Lung (tissue), 12 donors: ENCODE results near the gene MATN1. TPM values are rescaled to one million over a fixed set of nuclear protein-coding genes. Genes with fewer than 3 reads are reported as not detected.

Source experiments
- ATAC-seq: fragments of 200-7000 bp; cut with Tn5 transposase; one replicate; pipeline ENCODE4 v1.9.1; 2020; ENCODE audit warnings: moderate number of reproducible peaks; ENCODE audit not compliant: insufficient read depth, low FRiP score
- DNase-seq, 3 donors: peaks; one replicate each; pipeline ENCODE4 v3.0.0-alpha.2; 2013 to 2017
- H3K27ac ChIP-seq, 2 donors: one replicate each; pipeline ENCODE4 v1.5.1; 2013; ENCODE audit warnings: mild to moderate bottlenecking in 2 of 2, moderate library complexity in 2 of 2, control low read depth in 1 of 2, inconsistent platforms in 1 of 2, low read depth in 1 of 2, low read length in 1 of 2
- H3K27me3 ChIP-seq, 3 donors: one replicate each; pipeline ENCODE4 v1.5.1; 2013; ENCODE audit warnings: low read length in 2 of 3; ENCODE audit not compliant: control insufficient read depth in 3 of 3, insufficient read depth in 3 of 3
- H3K36me3 ChIP-seq, 4 donors: one replicate each; pipeline ENCODE4 v1.5.1; 2013; ENCODE audit warnings: low read length in 4 of 4, mild to moderate bottlenecking in 1 of 4, moderate library complexity in 1 of 4; ENCODE audit not compliant: control insufficient read depth in 4 of 4, insufficient read depth in 4 of 4
- H3K4me1 ChIP-seq, 5 donors: one replicate each; pipeline ENCODE4 v1.5.1; 2013; ENCODE audit warnings: low read length in 5 of 5, mild to moderate bottlenecking in 2 of 5, moderate library complexity in 1 of 5; ENCODE audit not compliant: control insufficient read depth in 5 of 5, insufficient read depth in 5 of 5
- H3K4me3 ChIP-seq: one replicate; pipeline ENCODE4 v1.5.1; 2013; ENCODE audit warnings: mild to moderate bottlenecking, control low read depth, moderate library complexity
- H3K9ac ChIP-seq, 2 donors: one replicate each; pipeline ENCODE4 v1.5.1; 2013; ENCODE audit warnings: low read length in 2 of 2, control low read depth in 1 of 2; ENCODE audit not compliant: insufficient read depth in 1 of 2
- H3K9me3 ChIP-seq, 4 donors: one replicate each; pipeline ENCODE4 v1.5.1; 2013; ENCODE audit warnings: low read length in 3 of 4, mild to moderate bottlenecking in 1 of 4, moderate library complexity in 1 of 4; ENCODE audit not compliant: control insufficient read depth in 4 of 4, insufficient read depth in 3 of 4
- CTCF ChIP-seq: IDR thresholded peaks from 2 replicates; pipeline ENCODE4 v1.5.1; 2012; ENCODE audit warnings: mild to moderate bottlenecking; ENCODE audit errors: control extremely low read depth, extremely low read depth
- WGBS, 2 donors: extraction: QIAGEN DNeasy Blood & Tissue Kit; methylation state at CpG; one replicate each; pipeline ENCODE4 v1.1.7; 2013; 5-methylcytosine and 5-hydroxymethylcytosine counted together
- polyA plus RNA-seq, 2 donors: library from polyadenylated mRNA; stranded (reverse); fragments of 200-250 nt; gene quantifications; one replicate each; pipeline ENCODE4 v1.2.1, GENCODE V29; 2013
- total RNA-seq, 2 donors: library from RNA; depleted of rRNA in 1 of 2; stranded (reverse); fragments of >200 nt in 1 of 2; gene quantifications; one replicate each; pipeline ENCODE4 v1.2.1, GENCODE V29; 2014 to 2021
- donor health status: control.
- donor health status: control.
- donor health status: Bipolar disorder and iron deficiency.
- donor health status: healthy.
- donor health status: DM: yes; HTN: yes; CAD: no.

MATN1 gene
- total and polyA plus RNA-seq, 4 donors, result 0.15 to 0.57 (median 0.17) TPM

- no peak overlapping the region for H3K4me3 ChIP-seq
- no peak overlapping the region for H3K9ac ChIP-seq
- H3K27ac ChIP-seq, result no peak overlapping the region
- WGBS, 2 donors, result 93 to 96% methylated on average over 7 of the region's 7 CpGs
- H3K4me1 ChIP-seq, result peaks cover 0 to 8% (median 0%) of the 10 kb centered on the region in 5 donors
- TF ChIP-seq CTCF, result no peak
- DNase-seq (no peak), ATAC-seq (no peak)
- peaks cover 0 to 20% (median 13%) of the 10 kb centered on the region in 3 donors for H3K27me3 ChIP-seq
- no peaks in the 10 kb centered on the region for H3K36me3 ChIP-seq
- H3K9me3 ChIP-seq, result peaks cover 0 to 16% (median 1%) of the 10 kb centered on the region in 4 donors
Observed at GRCh38 chr1:30680429-30680828, 43.0 kb downstream of the MATN1 start.

- H3K4me3 ChIP-seq, result no peak overlapping the region
- no peak overlapping the region for H3K9ac ChIP-seq
- H3K36me3 ChIP-seq, result no peaks in the 10 kb centered on the region
- peaks cover 0 to 16% (median 1%) of the 10 kb centered on the region in 4 donors for H3K9me3 ChIP-seq
- TF ChIP-seq CTCF, result no peak
- DNase-seq, result no peak
- H3K27ac ChIP-seq, result no peak overlapping the region
- peaks cover 0 to 20% (median 13%) of the 10 kb centered on the region in 3 donors for H3K27me3 ChIP-seq
- peaks cover 0 to 6% (median 0%) of the 10 kb centered on the region in 5 donors for H3K4me1 ChIP-seq
- no peak for ATAC-seq
- WGBS, 2 donors, result 47 to 76% methylated on average over 2 of the region's 2 CpGs
Observed at GRCh38 chr1:30679976-30680305, 43.4 kb downstream of the MATN1 start.

- H3K36me3 ChIP-seq, result no peaks in the 10 kb centered on the region
- no peak for DNase-seq
- ATAC-seq, result no peak
- WGBS, 2 donors, result 94 to 100% methylated on average over 2 of the region's 2 CpGs
- H3K9ac ChIP-seq, result no peak overlapping the region
- TF ChIP-seq CTCF, result no peak
- peaks cover 0 to 16% (median 1%) of the 10 kb centered on the region in 4 donors for H3K9me3 ChIP-seq
- no peak overlapping the region for H3K27ac ChIP-seq
- H3K4me3 ChIP-seq, result no peak overlapping the region
- H3K27me3 ChIP-seq, result peaks cover 0 to 15% (median 9%) of the 10 kb centered on the region in 3 donors
- H3K4me1 ChIP-seq, result peaks cover 0 to under 1% (median 0%) of the 10 kb centered on the region in 5 donors
Observed at GRCh38 chr1:30679201-30679975, 44.0 kb downstream of the MATN1 start.
